Right renal cortex interstitium (tissue), 3 donors: ENCODE measurements around the gene ARID1B. TPM values are rescaled to one million over a fixed set of nuclear protein-coding genes. Genes with fewer than 3 reads are reported as not detected.

ENCODE experiments used
- DNase-seq, 3 donors: peaks; one replicate each; pipeline ENCODE4 v3.0.0-alpha.2; 2013; ENCODE audit warnings: low read depth in 3 of 3, low spot score in 2 of 3
- polyA plus RNA-seq, 3 donors: library from polyadenylated mRNA; unstranded; fragments of 120-200 nt; gene quantifications; one replicate each; pipeline ENCODE4 v1.2.1, GENCODE V29; 2013; ENCODE audit not compliant: insufficient read length in 3 of 3

The ARID1B gene
- polyA plus RNA-seq, 3 donors: 70.1 to 75.5 (median 72.6) TPM

DNA sequence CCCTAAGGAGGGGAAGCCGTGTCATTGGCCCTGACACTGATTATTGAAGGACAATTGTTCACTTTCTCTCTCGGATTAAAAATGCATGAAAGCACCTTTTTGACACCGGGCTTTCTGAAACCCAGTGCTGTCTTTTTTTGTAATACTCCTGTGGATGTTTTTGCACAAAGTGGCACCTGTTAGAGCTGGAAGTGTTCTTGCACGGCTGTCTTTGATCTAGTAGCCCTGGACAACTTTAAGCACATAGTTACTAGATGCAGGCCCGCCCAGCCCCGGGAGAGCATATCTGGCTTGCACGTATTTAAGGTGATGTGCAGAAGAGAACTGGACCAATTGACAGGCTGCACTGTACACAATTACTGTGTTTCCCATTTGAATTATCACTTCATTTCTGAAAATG lies 72.6 kb downstream of the ARID1B start:
- DNase-seq: no peak

DNA sequence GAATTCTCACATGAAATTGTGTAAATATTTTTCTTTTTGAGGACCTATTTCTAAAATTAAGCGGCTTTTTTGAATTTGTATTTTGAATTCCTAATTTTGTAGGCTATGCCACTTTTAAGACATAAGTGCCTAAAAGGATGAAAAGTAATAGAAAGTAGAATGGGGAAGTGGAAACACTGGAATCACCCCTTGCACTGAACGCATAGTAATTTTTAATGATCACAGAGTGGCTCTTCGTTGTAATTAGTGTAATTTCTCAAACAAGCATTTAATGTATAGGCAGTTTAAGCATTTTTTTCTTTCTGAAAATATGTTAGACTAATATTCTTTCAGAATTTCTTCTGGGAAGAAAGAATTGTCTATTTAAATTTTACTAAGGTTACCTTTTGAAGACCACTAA lies 73.2 kb downstream of the ARID1B start:
- DNase-seq: no peak

- DNase-seq: no peak
Measured at GRCh38 chr6:156851454-156851921, 74.3 kb downstream of the ARID1B start.

- DNase-seq: no peak
Measured at GRCh38 chr6:156852147-156852857, 75.1 kb downstream of the ARID1B start.

DNA sequence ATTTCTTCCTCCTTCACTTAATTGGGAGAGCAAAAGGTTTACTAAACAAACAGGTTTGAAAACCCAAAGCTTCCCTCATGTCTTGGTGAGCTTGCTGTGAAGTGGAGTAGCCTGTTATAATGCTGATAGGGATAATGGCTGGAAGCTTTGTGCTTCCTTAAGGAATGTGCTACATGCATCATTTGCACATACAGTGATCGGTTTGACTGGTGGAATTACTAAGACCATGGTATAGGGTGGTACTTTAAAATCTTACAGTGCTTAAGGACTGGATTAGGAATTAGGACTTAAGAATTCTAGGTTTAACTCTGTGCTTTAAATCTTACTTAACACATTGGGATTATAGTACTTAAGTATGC lies 75.7 kb downstream of the ARID1B start:
- no peak for DNase-seq

GRCh38 chr6:156853733-156854132 lies 76.6 kb downstream of the ARID1B start:
- no peak for DNase-seq

GRCh38 chr6:156854466-156855161 lies 77.4 kb downstream of the ARID1B start:
- DNase-seq: no peak

DNA sequence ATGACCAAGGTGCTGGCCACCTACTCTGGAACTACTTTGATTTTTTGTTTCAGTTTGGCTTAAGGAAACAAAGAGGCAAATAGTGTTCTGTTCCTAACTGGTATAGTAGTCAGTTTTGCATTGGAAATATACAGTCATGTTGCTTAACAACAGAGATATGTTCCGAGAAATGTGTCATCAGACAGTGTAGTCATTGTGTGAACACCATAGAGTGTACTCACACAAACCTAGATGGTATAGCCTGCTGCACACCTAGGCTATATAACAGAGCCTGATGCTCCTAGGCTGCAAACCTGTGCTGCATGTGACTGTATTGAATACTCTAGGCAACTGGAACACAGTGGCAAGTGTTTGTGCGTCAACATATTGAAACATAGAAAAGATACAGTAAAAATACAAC lies 80.4 kb downstream of the ARID1B start:
- DNase-seq: no peak

GRCh38 chr6:156859686-156860085 lies 82.5 kb downstream of the ARID1B start:
- no peak for DNase-seq

- no peak for DNase-seq
Measured at GRCh38 chr6:156862711-156863110, 85.5 kb downstream of the ARID1B start.

- DNase-seq: no peak
Measured at GRCh38 chr6:156863504-156863903, 86.3 kb downstream of the ARID1B start.

- no peak for DNase-seq
Measured at GRCh38 chr6:156864557-156864956, 87.4 kb downstream of the ARID1B start.

DNA sequence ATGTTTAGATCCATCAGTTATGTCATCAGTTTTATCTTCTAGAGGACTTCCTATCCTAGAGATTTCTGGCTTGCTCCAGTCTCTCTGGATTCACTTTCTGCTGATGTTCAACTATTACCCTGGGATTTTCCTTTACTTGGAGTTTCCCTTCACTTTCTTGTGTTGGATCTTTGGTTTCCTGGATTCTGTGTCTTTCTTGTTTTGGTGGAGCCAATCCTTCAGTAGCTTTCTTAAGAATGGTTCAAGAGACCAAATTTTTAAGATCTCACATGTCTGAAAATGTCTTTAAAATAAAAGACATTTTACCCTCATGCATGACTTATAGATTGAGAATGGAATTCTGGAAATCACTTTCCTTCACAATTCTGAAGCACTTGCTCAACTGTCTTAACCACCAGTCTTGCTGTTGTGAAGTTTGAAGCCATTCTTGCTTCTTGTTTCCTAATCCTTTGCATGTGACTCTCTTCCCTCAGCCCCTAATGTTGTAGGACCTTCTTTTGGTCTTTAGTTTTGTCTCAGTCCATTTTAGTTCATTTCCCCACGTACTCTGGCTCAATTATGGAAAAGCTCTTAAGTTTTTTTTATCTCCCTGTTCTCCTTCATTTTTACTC lies 87.9 kb downstream of the ARID1B start:
- no peak for DNase-seq

DNA sequence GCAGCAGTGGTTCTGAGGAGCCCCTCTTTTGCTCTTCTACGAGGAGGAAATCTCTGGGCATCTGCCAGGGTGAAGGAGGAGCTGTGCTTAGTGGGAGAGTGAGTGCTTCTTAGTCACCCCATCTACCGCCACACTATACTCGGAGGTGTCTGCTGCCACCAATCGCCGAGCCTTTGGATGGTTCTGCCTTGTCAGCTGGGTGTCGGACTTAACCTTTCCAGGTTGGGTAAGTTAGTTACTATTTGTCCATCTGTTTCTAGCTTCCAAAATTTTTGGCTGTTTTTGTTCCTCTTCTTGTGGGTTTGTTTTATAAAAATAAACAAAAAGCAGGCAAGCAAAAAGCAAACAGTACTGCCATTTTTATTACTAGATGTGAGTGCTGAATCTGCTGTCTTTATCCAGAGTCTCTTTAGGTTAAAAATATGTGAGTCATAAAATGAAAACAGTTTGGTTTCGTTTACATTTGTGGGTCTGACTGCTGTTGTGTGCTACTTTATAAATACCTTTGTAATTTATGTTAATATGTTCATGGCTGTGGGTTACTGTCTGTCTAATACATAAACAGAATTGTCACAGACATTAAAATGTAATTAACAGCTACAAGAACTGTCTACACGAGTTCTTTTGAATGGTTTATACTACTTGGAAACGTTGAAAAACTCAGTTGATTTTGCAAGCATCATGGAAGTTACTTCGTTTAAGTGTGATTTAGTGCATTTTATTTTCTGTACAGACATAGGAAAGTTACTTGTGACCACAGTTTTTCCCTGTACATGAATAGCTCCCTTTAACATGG lies 89.2 kb downstream of the ARID1B start:
- DNase-seq: no peak

DNA sequence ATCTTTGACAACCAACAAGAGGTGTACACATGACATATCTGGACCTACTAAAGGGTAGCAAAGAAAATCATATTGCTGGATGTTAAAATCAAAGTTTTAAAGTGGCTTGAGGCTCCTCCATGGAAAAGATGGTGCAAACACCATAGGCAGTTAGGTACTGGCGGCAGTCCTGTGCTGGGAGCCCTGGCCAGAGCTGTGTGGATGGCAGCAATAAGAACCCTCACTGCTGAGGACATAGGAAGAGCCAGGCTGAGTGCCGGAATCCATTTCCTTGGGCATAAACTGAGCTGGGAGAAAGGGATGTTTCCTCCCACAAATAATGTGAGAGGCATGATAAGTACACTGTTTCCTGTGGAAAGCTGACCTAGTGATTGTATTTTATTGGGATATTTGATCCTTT lies 89.9 kb downstream of the ARID1B start:
- no peak for DNase-seq

DNA sequence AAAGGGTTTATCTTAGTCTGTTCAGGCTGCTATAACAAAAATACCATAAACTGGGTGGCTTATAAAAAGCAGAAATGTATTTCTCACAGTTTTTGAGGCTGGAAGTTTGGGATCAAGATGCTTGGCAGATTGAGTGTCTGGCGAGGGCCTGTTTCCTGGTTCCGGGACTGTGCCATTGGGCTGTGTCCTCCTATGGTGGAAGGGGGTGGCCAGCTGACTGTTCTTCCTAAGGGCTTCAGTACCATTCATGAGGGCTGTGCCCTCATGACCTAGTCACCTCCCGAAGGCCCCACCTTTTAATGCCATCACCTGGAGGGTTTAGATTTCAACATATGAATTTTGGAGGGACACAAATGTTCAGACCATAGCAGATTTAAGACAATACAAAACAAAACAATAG lies 91.2 kb downstream of the ARID1B start:
- no peak for DNase-seq

GRCh38 chr6:156869980-156870398 lies 92.8 kb downstream of the ARID1B start:
- no peak for DNase-seq

DNA sequence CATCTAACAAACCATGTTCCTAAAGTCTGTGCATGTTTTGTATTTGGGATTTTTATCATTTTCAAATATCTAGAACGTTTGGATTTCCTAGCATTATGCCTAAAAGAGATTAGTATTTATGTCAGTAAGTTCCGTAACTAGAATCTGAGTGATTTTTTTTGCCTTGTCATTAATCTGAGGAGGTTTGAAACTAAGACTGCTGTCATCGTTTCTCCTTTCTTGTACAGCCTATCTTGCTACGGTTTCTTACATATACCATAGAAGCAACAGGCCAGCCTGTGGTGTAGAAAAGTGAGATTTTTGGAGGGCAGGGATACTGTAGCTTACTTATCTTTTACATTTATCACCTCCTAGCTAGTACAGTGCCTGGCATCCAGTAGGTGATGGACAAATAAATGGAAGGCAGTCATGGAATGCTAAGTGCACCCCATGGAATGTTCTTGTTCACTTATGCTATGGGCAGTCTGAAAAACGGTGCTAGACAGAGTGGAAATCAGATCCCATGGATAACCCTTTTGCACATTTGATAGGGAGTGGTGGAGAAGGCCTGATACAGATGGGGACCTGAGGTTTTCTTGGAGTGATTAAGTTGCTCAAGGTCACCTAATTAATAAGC lies 93.9 kb downstream of the ARID1B start:
- no peak for DNase-seq

GRCh38 chr6:156872903-156873302 lies 95.7 kb downstream of the ARID1B start:
- no peak for DNase-seq

- no peak for DNase-seq
Measured at GRCh38 chr6:156873654-156874380, 96.6 kb downstream of the ARID1B start.
